ENCODE data around the gene PRTG. TPM values are rescaled to one million over a fixed set of nuclear protein-coding genes. Genes with fewer than 3 reads are reported as not detected.
"Not testable (repeated sequence)": the region's sequence is repeated elsewhere in the genome, so short reads cannot be mapped to it uniquely, and the experiment has no call there.

Gene PRTG
- total and polyA plus RNA-seq, 12 donors = 0.29 to 1.9 (median 0.86) TPM

- TF ChIP-seq CTCF (IDR thresholded peaks at IDR 0.05) = no peak
- Histone ChIP-seq H3K9me3 (peaks cover 0 to 43% (median 11%) of the 10 kb centered on the region in 11 donors), H3K4me1 (no peaks in the 10 kb centered on the region), H3K27me3 (no peaks in the 10 kb centered on the region), H3K4me3 (no peak overlapping the region), H3K27ac (no peak overlapping the region), H3K36me3 (no peaks in the 10 kb centered on the region)
- no peak for ATAC-seq
- DNase-seq = no peak
- intact Hi-C loops (cut with DNase I) = no loop called here
- 94 to 96% methylated on average over 5 of the region's 5 CpGs for WGBS, 2 donors
Measured at GRCh38 chr15:55606214-55606613, 136.7 kb downstream of the PRTG start.

- no peak for TF ChIP-seq CTCF (IDR thresholded peaks at IDR 0.05)
- Histone ChIP-seq H3K27ac (no peak overlapping the region), H3K27me3 (no peaks in the 10 kb centered on the region), H3K4me3 (no peak overlapping the region), H3K9me3 (peaks cover 0 to 12% (median 6%) of the 10 kb centered on the region in 11 donors), H3K36me3 (no peaks in the 10 kb centered on the region), H3K4me1 (no peaks in the 10 kb centered on the region)
- ATAC-seq = no peak
- DNase-seq = no peak
- 81 to 83% methylated on average over 5 of the region's 5 CpGs for WGBS, 2 donors
- intact Hi-C loops (cut with DNase I) = no loop called here
Measured at GRCh38 chr15:55601374-55601773, 141.6 kb downstream of the PRTG start.

GRCh38 chr15:55599439-55599838 is 143.5 kb downstream of the PRTG start:
- Histone ChIP-seq H3K4me3 (no peak overlapping the region), H3K27ac (no peak overlapping the region), H3K4me1 (no peaks in the 10 kb centered on the region), H3K36me3 (no peaks in the 10 kb centered on the region), H3K27me3 (no peaks in the 10 kb centered on the region), H3K9me3 (no peaks in the 10 kb centered on the region)
- no peak for TF ChIP-seq CTCF (IDR thresholded peaks at IDR 0.05)
- intact Hi-C loops (cut with DNase I) = no loop called here
- WGBS, 2 donors = 91 to 92% methylated on average over 3 of the region's 3 CpGs
- DNase-seq (no peak), ATAC-seq (no peak)

- H3K4me1 ChIP-seq; H3K4me3 ChIP-seq; DNase-seq; H3K27ac ChIP-seq; H3K9me3 ChIP-seq; H3K36me3 ChIP-seq; ATAC-seq; intact Hi-C loops (cut with DNase I): not testable (repeated sequence)
- WGBS, 2 donors = 98 to 100% methylated on average over 1 of the region's 1 CpG
- H3K27me3 ChIP-seq = peaks cover 0 to 30% (median 0%) of the 10 kb centered on the region in 7 donors
Measured at GRCh38 chr15:55593019-55593418, 149.9 kb downstream of the PRTG start.

- DNase-seq = no peak
- 80 to 85% methylated on average over 3 of the region's 3 CpGs for WGBS, 2 donors
- Histone ChIP-seq H3K36me3 (no peaks in the 10 kb centered on the region), H3K4me1 (peaks cover 0 to 11% (median 3%) of the 10 kb centered on the region in 9 donors), H3K9me3 (no peaks in the 10 kb centered on the region), H3K27ac (no peak overlapping the region), H3K4me3 (no peak overlapping the region), H3K27me3 (peaks cover 0 to 53% (median 17%) of the 10 kb centered on the region in 7 donors)
- intact Hi-C loops (cut with DNase I) = no loop called here
- TF ChIP-seq CTCF (IDR thresholded peaks at IDR 0.05) = no peak
- ATAC-seq = no peak
Measured at GRCh38 chr15:55590788-55591187, 152.2 kb downstream of the PRTG start.
